ENCODE measurements around the gene PKHD1. TPM values are rescaled to one million over a fixed set of nuclear protein-coding genes. Genes with fewer than 3 reads are reported as not detected.

The PKHD1 gene
- total RNA-seq, 1 experiment from 2014 or later: not detected

DNA sequence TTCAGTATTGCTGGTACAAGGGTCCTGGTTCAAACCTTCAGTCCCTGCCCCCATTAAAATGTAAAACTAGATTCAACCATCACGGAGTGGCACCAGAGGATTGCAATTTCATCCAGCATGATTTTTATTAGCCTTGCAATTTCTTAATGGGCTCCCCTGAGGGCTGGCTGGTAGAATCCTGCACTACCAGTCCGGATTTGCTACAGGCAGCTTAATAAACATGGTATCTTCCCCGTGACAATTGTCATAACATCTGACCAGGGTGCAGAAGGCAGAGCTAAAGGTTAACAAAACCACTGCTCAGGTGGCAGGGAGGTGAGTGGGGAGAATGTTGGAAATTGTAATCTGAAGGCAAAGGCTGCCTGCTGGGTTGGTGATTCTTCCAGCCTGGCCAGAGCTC is 94.5 kb downstream of the PKHD1 start:
- no peak overlapping the region for H3K27ac ChIP-seq (ENCODE audit: low read length)
- ChIA-PET POLR2A (no interaction called here), CTCF (no interaction called here)
- peaks cover under 1% of the 10 kb centered on the region; the same call in 1 of the 2 replicates for H3K27me3 ChIP-seq (ENCODE audit: control insufficient read depth, insufficient read depth, low read length)
- no peak for DNase-seq (ENCODE audit: low read depth, low spot score)
- no peak overlapping the region for H3K4me3 ChIP-seq (ENCODE audit: low read depth in 2 of 2, low read length in 2 of 2)
- H3K9me3 ChIP-seq (ENCODE audit: control insufficient read depth, insufficient read depth, low read depth, low read length): no peaks in the 10 kb centered on the region
- BruUV-seq (replicated peaks): no TSS peak
- in situ Hi-C loops (cut with HindIII; ENCODE audit: low pct_unique_long_range_greater_than_20kb, low sequenced_read_pairs) (no loop called here), intact Hi-C loops (cut with micrococcal nuclease; ENCODE audit: unreplicated experiment) (no loop called here)
- no peaks in the 10 kb centered on the region for H3K36me3 ChIP-seq (ENCODE audit: control insufficient read depth, insufficient read depth, low read length)
- ATAC-seq: no peak
- TF ChIP-seq TCF7L2 (IDR thresholded peaks at IDR 0.05; ENCODE audit: low read depth, low read length) (no peak), SIN3A (IDR thresholded peaks at IDR 0.05; ENCODE audit: borderline replicate concordance, insufficient read depth, low read depth, low read length) (no peak), POLR2AphosphoS5 (IDR thresholded peaks at IDR 0.05; ENCODE audit: low read depth, low read length) (no peak)
- TF ChIP-seq, protein P1, sequence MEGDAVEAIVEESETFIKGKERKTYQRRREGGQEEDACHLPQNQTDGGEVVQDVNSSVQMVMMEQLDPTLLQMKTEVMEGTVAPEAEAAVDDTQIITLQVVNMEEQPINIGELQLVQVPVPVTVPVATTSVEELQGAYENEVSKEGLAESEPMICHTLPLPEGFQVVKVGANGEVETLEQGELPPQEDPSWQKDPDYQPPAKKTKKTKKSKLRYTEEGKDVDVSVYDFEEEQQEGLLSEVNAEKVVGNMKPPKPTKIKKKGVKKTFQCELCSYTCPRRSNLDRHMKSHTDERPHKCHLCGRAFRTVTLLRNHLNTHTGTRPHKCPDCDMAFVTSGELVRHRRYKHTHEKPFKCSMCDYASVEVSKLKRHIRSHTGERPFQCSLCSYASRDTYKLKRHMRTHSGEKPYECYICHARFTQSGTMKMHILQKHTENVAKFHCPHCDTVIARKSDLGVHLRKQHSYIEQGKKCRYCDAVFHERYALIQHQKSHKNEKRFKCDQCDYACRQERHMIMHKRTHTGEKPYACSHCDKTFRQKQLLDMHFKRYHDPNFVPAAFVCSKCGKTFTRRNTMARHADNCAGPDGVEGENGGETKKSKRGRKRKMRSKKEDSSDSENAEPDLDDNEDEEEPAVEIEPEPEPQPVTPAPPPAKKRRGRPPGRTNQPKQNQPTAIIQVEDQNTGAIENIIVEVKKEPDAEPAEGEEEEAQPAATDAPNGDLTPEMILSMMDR (IDR thresholded peaks at IDR 0.05): no peak
- H3K4me1 ChIP-seq (ENCODE audit: control insufficient read depth, insufficient read depth, low read length): no peaks in the 10 kb centered on the region

DNA sequence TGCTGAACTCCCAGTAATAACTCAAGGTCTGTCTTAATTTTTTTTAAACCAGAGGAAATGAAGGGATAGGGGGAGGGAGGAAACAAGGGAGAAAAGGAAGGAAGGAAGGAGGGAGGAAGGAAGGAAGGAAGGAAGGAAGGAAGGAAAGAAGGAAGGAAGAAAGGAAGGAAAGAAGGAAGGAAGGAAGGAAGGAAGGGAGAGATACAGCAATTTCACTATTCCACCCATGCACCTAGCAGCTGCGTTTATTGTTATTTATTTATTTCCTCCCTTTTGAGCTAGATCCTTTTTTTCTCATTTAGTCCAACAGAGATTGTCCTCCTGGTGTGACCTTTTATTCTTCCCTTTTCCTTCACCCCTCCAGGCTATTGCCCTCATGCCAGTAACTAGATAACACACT is 97.6 kb downstream of the PKHD1 start:
- H3K9me3 ChIP-seq (ENCODE audit: control insufficient read depth, insufficient read depth, low read depth, low read length): no peaks in the 10 kb centered on the region
- ATAC-seq (no peak), DNase-seq (ENCODE audit: low read depth, low spot score) (no peak)
- ChIA-PET CTCF (no interaction called here), POLR2A (no interaction called here)
- peaks cover 8% of the 10 kb centered on the region; the same call in 1 of the 2 replicates for H3K27me3 ChIP-seq (ENCODE audit: control insufficient read depth, insufficient read depth, low read length)
- BruUV-seq (replicated peaks): no TSS peak
- intact Hi-C loops (cut with micrococcal nuclease; ENCODE audit: unreplicated experiment) (no loop called here), in situ Hi-C loops (cut with HindIII; ENCODE audit: low pct_unique_long_range_greater_than_20kb, low sequenced_read_pairs) (no loop called here)
- TF ChIP-seq POLR2AphosphoS5 (IDR thresholded peaks at IDR 0.05; ENCODE audit: low read depth, low read length): no peak
- TF ChIP-seq SIN3A (IDR thresholded peaks at IDR 0.05; ENCODE audit: borderline replicate concordance, insufficient read depth, low read depth, low read length): no peak
- TF ChIP-seq, protein P2, sequence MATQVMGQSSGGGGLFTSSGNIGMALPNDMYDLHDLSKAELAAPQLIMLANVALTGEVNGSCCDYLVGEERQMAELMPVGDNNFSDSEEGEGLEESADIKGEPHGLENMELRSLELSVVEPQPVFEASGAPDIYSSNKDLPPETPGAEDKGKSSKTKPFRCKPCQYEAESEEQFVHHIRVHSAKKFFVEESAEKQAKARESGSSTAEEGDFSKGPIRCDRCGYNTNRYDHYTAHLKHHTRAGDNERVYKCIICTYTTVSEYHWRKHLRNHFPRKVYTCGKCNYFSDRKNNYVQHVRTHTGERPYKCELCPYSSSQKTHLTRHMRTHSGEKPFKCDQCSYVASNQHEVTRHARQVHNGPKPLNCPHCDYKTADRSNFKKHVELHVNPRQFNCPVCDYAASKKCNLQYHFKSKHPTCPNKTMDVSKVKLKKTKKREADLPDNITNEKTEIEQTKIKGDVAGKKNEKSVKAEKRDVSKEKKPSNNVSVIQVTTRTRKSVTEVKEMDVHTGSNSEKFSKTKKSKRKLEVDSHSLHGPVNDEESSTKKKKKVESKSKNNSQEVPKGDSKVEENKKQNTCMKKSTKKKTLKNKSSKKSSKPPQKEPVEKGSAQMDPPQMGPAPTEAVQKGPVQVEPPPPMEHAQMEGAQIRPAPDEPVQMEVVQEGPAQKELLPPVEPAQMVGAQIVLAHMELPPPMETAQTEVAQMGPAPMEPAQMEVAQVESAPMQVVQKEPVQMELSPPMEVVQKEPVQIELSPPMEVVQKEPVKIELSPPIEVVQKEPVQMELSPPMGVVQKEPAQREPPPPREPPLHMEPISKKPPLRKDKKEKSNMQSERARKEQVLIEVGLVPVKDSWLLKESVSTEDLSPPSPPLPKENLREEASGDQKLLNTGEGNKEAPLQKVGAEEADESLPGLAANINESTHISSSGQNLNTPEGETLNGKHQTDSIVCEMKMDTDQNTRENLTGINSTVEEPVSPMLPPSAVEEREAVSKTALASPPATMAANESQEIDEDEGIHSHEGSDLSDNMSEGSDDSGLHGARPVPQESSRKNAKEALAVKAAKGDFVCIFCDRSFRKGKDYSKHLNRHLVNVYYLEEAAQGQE (IDR thresholded peaks at IDR 0.05; ENCODE audit: insufficient read depth in 1 of 2, low read depth in 2 of 2, low read length in 1 of 2): no peak
- no peak for TF ChIP-seq TCF7L2 (IDR thresholded peaks at IDR 0.05; ENCODE audit: low read depth, low read length)
- TF ChIP-seq, protein P1 (IDR thresholded peaks at IDR 0.05): no peak
- no peak overlapping the region for H3K4me3 ChIP-seq (ENCODE audit: low read depth in 2 of 2, low read length in 2 of 2)
- no peaks in the 10 kb centered on the region for H3K4me1 ChIP-seq (ENCODE audit: control insufficient read depth, insufficient read depth, low read length)
- no peaks in the 10 kb centered on the region for H3K36me3 ChIP-seq (ENCODE audit: control insufficient read depth, insufficient read depth, low read length)
- no peak overlapping the region for H3K27ac ChIP-seq (ENCODE audit: low read length)
